ENCODE results near the gene KLHL25.

DNA sequence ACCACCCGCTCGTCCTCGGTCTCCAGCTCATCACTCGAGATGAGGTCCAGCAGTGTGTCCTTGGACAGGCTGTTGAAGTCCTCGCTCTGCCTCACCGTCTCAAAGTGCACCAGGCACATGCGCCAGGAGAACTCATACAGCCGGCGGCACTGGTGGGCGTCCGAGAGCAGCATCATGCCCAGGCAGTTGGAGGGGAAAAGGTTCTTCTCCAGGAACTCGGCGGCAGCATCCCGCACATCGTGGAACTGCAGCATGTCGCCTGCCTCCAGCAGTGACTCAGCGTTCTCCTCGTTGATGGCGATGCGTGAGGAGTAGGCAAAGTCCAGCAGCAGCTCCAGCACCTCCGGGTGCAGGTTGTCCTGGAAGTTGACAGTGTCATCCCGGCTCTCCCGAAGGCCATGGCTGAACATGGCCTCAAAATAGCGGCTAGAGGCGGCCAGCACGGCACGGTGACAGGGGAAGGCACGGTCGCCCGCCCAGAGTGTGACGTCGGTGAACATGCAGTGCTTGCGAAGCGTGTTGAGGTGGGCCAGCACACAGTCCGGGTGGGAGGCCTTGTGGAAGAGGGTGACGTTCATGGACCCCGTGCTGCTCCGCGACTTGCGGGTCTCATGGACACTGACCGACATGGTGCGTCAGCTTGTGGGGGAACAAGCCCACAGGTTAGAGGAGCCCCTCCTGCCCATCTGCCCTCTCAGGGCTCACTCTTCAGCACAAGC is 25.4 kb downstream of the KLHL25 start:
- TF ChIP-seq NRF1 (IDR thresholded peaks at IDR 0.05; ENCODE audit: low read depth, low read length), result no peak
- TF ChIP-seq POLR2AphosphoS5 (IDR thresholded peaks at IDR 0.05; ENCODE audit: low read depth, low read length), result no peak
- TF ChIP-seq, protein P1, sequence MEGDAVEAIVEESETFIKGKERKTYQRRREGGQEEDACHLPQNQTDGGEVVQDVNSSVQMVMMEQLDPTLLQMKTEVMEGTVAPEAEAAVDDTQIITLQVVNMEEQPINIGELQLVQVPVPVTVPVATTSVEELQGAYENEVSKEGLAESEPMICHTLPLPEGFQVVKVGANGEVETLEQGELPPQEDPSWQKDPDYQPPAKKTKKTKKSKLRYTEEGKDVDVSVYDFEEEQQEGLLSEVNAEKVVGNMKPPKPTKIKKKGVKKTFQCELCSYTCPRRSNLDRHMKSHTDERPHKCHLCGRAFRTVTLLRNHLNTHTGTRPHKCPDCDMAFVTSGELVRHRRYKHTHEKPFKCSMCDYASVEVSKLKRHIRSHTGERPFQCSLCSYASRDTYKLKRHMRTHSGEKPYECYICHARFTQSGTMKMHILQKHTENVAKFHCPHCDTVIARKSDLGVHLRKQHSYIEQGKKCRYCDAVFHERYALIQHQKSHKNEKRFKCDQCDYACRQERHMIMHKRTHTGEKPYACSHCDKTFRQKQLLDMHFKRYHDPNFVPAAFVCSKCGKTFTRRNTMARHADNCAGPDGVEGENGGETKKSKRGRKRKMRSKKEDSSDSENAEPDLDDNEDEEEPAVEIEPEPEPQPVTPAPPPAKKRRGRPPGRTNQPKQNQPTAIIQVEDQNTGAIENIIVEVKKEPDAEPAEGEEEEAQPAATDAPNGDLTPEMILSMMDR (IDR thresholded peaks at IDR 0.05; ENCODE audit: control extremely low read depth in 1 of 3, insufficient read depth in 1 of 3, low read depth in 1 of 3, low read length in 3 of 3), result no peak
- no peak for TF ChIP-seq EP300 (IDR thresholded peaks at IDR 0.05; ENCODE audit: borderline replicate concordance in 1 of 2, low read depth in 2 of 2, low read length in 2 of 2)
- TF ChIP-seq EZH2 (IDR thresholded peaks at IDR 0.05; ENCODE audit: low read depth, low read length, severe bottlenecking), result no peak
- no peak for TF ChIP-seq POLR2A (IDR thresholded peaks at IDR 0.05; ENCODE audit: control extremely low read depth in 1 of 2, low read depth in 2 of 2, low read length in 2 of 2)
- no peak for TF ChIP-seq SP1 (IDR thresholded peaks at IDR 0.05; ENCODE audit: low read depth, low read length)
- no peak for TF ChIP-seq RAD21 (IDR thresholded peaks at IDR 0.05 in 1 of 2, conservative IDR thresholded peaks at IDR 0.05 in 1 of 2; ENCODE audit: low read depth in 2 of 2, low read length in 2 of 2)
- TF ChIP-seq YY1 (IDR thresholded peaks at IDR 0.05; ENCODE audit: low read depth, low read length), result no peak
- TF ChIP-seq CEBPB (IDR thresholded peaks at IDR 0.05; ENCODE audit: low read depth, low read length), result no peak
- TF ChIP-seq GTF2F1 (IDR thresholded peaks at IDR 0.05; ENCODE audit: borderline replicate concordance, low read depth, low read length), result no peak
- no peak for TF ChIP-seq CHD2 (IDR thresholded peaks at IDR 0.05; ENCODE audit: low read length)
- TF ChIP-seq SP2 (IDR thresholded peaks at IDR 0.05; ENCODE audit: low read length), result no peak
- TF ChIP-seq TAF1 (IDR thresholded peaks at IDR 0.05; ENCODE audit: low read depth, low read length), result no peak
